Caco-2 (cell line): Measurements from ENCODE around the gene NARS2. TPM values are rescaled to one million over a fixed set of nuclear protein-coding genes. Genes with fewer than 3 reads are reported as not detected.

Source experiments
- BruUV-seq: library from RNA; stranded (reverse); fragments of 400-500 nt; replicated peaks from 2 replicates; lab custom pipeline; 2021; lab: Mats Ljungman, UMichigan
- CTCF ChIA-PET: fragments of 300-600 bp; sonication (Branson Sonifier 250); formaldehyde crosslinking; loops from one replicate; lab custom pipeline; 2022; ENCODE audit warnings: antibody characterized with exemption; lab: Charles Lee
- POLR2A ChIA-PET: fragments of 300-600 bp; sonication (Branson Sonifier 250); formaldehyde crosslinking; loops from one replicate; lab custom pipeline; 2022; ENCODE audit warnings: antibody characterized with exemption; lab: Charles Lee
- DNase-seq, 2 experiments: peaks; one replicate each; pipeline versions ENCODE4 v3.0.0 to v3.0.0-alpha.2; 2020 to 2022
- H3K27me3 ChIP-seq: replicated peaks from 2 replicates; pipeline ENCODE4 v1.6.0; 2011; ENCODE audit warnings: low read length; ENCODE audit not compliant: control insufficient read depth, insufficient read depth
- H3K36me3 ChIP-seq: 2 replicates; pipeline ENCODE4 v1.5.1; 2011; ENCODE audit warnings: low read length; ENCODE audit not compliant: control insufficient read depth, insufficient read depth
- H3K4me1 ChIP-seq: fragments of 250-450 bp; sonication (Bioruptor Pico); 2 replicates; pipeline ENCODE4 v1.5.1; 2020; ENCODE audit warnings: mild to moderate bottlenecking
- H3K4me3 ChIP-seq: 2 replicates; pipeline ENCODE4 v1.5.1; 2011; ENCODE audit warnings: low read depth, mild to moderate bottlenecking, control low read depth, low read length
- H3K9me3 ChIP-seq: fragments of 250-450 bp; sonication (Bioruptor Pico); 2 replicates; pipeline ENCODE4 v1.5.1; 2020; ENCODE audit warnings: mild to moderate bottlenecking, moderate library complexity
- H3K27ac Mint-ChIP-seq: one replicate; pipeline ENCODE4 v1.8.0; 2022; ENCODE audit warnings: mixed read lengths; ENCODE audit not compliant: unreplicated experiment
- H3K27me3 Mint-ChIP-seq: one replicate; pipeline ENCODE4 v1.8.0; 2022; ENCODE audit warnings: mixed read lengths; ENCODE audit not compliant: insufficient read depth, unreplicated experiment
- H3K36me3 Mint-ChIP-seq: one replicate; pipeline ENCODE4 v1.8.0; 2022; ENCODE audit warnings: mild to moderate bottlenecking, mixed read lengths; ENCODE audit not compliant: insufficient read depth, unreplicated experiment
- H3K4me1 Mint-ChIP-seq: one replicate; pipeline ENCODE4 v1.8.0; 2022; ENCODE audit warnings: low read depth, mixed read lengths; ENCODE audit not compliant: unreplicated experiment
- H3K4me3 Mint-ChIP-seq: one replicate; pipeline ENCODE4 v1.8.0; 2022; ENCODE audit warnings: mild to moderate bottlenecking, moderate library complexity, mixed read lengths; ENCODE audit not compliant: unreplicated experiment
- H3K9me3 Mint-ChIP-seq: one replicate; pipeline ENCODE4 v1.8.0; 2022; ENCODE audit warnings: mixed read lengths; ENCODE audit not compliant: unreplicated experiment
- CTCF ChIP-seq, 2 experiments: fragments of 200-600 bp in 1 of 2; IDR thresholded peaks; 1 replicate in 1 of 2; 2 replicates in 1 of 2; pipeline versions ENCODE4 v1.5.1 to v1.8.0; 2011 to 2022; ENCODE audit warnings: antibody characterized with exemption in 1 of 2, control low read depth in 1 of 2, inconsistent platforms in 1 of 2, low read depth in 1 of 2, low read length in 1 of 2, mild to moderate bottlenecking in 1 of 2, moderate library complexity in 1 of 2; ENCODE audit not compliant: insufficient read depth in 1 of 2, severe bottlenecking in 1 of 2, unreplicated experiment in 1 of 2
- intact Hi-C: fragments of 100-400 bp; cut with micrococcal nuclease; formaldehyde crosslinking; loops from one replicate; pipeline ENCODE4 v1.10.0; 2022; ENCODE audit not compliant: unreplicated experiment
- total RNA-seq: library from RNA; stranded (reverse); gene quantifications from 2 replicates; pipeline ENCODE4 v1.2.3, GENCODE V29; 2022

NARS2 gene
- total RNA-seq, 1 experiment from 2014 or later, result 49.3 TPM

- H3K36me3 ChIP-seq, result no peaks in the 10 kb centered on the region
- Mint-ChIP-seq H3K27ac (no peak overlapping the region), H3K4me1 (no peaks in the 10 kb centered on the region), H3K9me3 (peaks cover 15% of the 10 kb centered on the region), H3K36me3 (no peaks in the 10 kb centered on the region), H3K27me3 (peaks cover 5% of the 10 kb centered on the region), H3K4me3 (no peak overlapping the region)
- H3K27me3 ChIP-seq, result no peaks in the 10 kb centered on the region
- CTCF ChIA-PET, result no interaction called here
- DNase-seq, result no peak
- POLR2A ChIA-PET, result no interaction called here
- intact Hi-C loops, result no loop called here
- no peak for TF ChIP-seq CTCF (IDR thresholded peaks at IDR 0.05; ENCODE audit: insufficient read depth in 1 of 2, low read depth in 1 of 2, low read length in 1 of 2, severe bottlenecking in 1 of 2, unreplicated experiment in 1 of 2)
- no TSS peak for BruUV-seq
- H3K4me3 ChIP-seq, result no peak overlapping the region
- peaks cover 9% of the 10 kb centered on the region for H3K9me3 ChIP-seq
- H3K4me1 ChIP-seq, result no peaks in the 10 kb centered on the region
Observed at GRCh38 chr11:78620159-78620558, 45.5 kb upstream of the NARS2 start.

- DNase-seq, result peak in 1 of 2 experiments; percentile 25
- Histone ChIP-seq H3K9me3 (peaks cover 17% of the 10 kb centered on the region), H3K36me3 (no peaks in the 10 kb centered on the region), H3K4me3 (no peak overlapping the region), H3K4me1 (peaks cover 9% of the 10 kb centered on the region), H3K27me3 (no peaks in the 10 kb centered on the region)
- peak; percentile 43 for TF ChIP-seq CTCF (IDR thresholded peaks at IDR 0.05; ENCODE audit: insufficient read depth in 1 of 2, low read depth in 1 of 2, low read length in 1 of 2, severe bottlenecking in 1 of 2, unreplicated experiment in 1 of 2)
- no TSS peak for BruUV-seq
- Mint-ChIP-seq H3K27ac (no peak overlapping the region), H3K9me3 (peaks cover 42% of the 10 kb centered on the region), H3K4me3 (no peak overlapping the region), H3K27me3 (no peaks in the 10 kb centered on the region), H3K36me3 (no peaks in the 10 kb centered on the region), H3K4me1 (peaks cover 14% of the 10 kb centered on the region)
- ChIA-PET CTCF (no interaction called here), POLR2A (no interaction called here)
- intact Hi-C loops, result no loop called here
Observed at GRCh38 chr11:78615724-78616123, 41.1 kb upstream of the NARS2 start.

GRCh38 chr11:78613378-78613813 lies 38.7 kb upstream of the NARS2 start:
- peak in 1 of 2 experiments; percentile 45 for DNase-seq
- no peaks in the 10 kb centered on the region for H3K27me3 ChIP-seq
- no peak for TF ChIP-seq CTCF (IDR thresholded peaks at IDR 0.05; ENCODE audit: insufficient read depth in 1 of 2, low read depth in 1 of 2, low read length in 1 of 2, severe bottlenecking in 1 of 2, unreplicated experiment in 1 of 2)
- no peaks in the 10 kb centered on the region for H3K36me3 ChIP-seq
- BruUV-seq, result no TSS peak
- Mint-ChIP-seq H3K27ac (peak overlapping the region; percentile 24), H3K4me3 (no peak overlapping the region), H3K27me3 (no peaks in the 10 kb centered on the region), H3K4me1 (peaks cover 14% of the 10 kb centered on the region), H3K9me3 (peaks cover 27% of the 10 kb centered on the region), H3K36me3 (no peaks in the 10 kb centered on the region)
- intact Hi-C loops, result no loop called here
- H3K4me3 ChIP-seq, result no peak overlapping the region
- H3K4me1 ChIP-seq, result peaks cover 9% of the 10 kb centered on the region
- H3K9me3 ChIP-seq, result peaks cover 12% of the 10 kb centered on the region
- ChIA-PET POLR2A (no interaction called here), CTCF (no interaction called here)
